Renal cortex interstitium (tissue), 15 donors: ENCODE data around the gene UBE2O. TPM values are rescaled to one million over a fixed set of nuclear protein-coding genes. Genes with fewer than 3 reads are reported as not detected.

Experiments
- DNase-seq, 11 donors: peaks; one replicate each; pipeline ENCODE4 v3.0.0-alpha.2; 2013; ENCODE audit warnings: low read depth in 9 of 11, low spot score in 4 of 11; ENCODE audit errors: extremely low read depth in 1 of 11
- long read RNA-seq, 16 experiments: transcript quantifications; one replicate each; lab custom pipeline, GENCODE V29; 2026
- polyA plus RNA-seq, 3 donors: library from polyadenylated mRNA; unstranded; fragments of 120-200 nt; gene quantifications; one replicate each; pipeline ENCODE4 v1.2.1, GENCODE V29; 2013; ENCODE audit not compliant: insufficient read length in 3 of 3

UBE2O gene
- polyA plus RNA-seq: 10 to 100 TPM; 26.4 to 31.8 (median 28.6) TPM
- long read RNA-seq, donor 1, partial matches to known transcripts: 13 of 13 reads
- long read RNA-seq, donor 1, other reads (novel, unspliced or antisense): 0 of 13 reads
- long read RNA-seq, donor 2, full-length matches to known transcripts: 1 of 1 reads
- long read RNA-seq, donor 2, partial matches to known transcripts: 0 of 1 reads
- long read RNA-seq, donor 2, other reads (novel, unspliced or antisense): 0 of 1 reads
- long read RNA-seq, donor 3, full-length matches to known transcripts: 4 of 4 reads
- long read RNA-seq, donor 3, partial matches to known transcripts: 0 of 4 reads
- long read RNA-seq, donor 3, other reads (novel, unspliced or antisense): 0 of 4 reads
- long read RNA-seq, donor 4, partial matches to known transcripts: 0 of 1 reads
- long read RNA-seq, donor 4, other reads (novel, unspliced or antisense): 0 of 1 reads
- long read RNA-seq, donor 5: 0 reads
- long read RNA-seq, donor 6, partial matches to known transcripts: 5 of 6 reads
- long read RNA-seq, donor 6, other reads (novel, unspliced or antisense): 0 of 6 reads
- long read RNA-seq, donor 7: 0 reads
- long read RNA-seq, donor 8: 0 reads
- long read RNA-seq, donor 9, full-length matches to known transcripts: 2 of 2 reads
- long read RNA-seq, donor 9, partial matches to known transcripts: 0 of 2 reads
- long read RNA-seq, donor 9, other reads (novel, unspliced or antisense): 0 of 2 reads
- long read RNA-seq, donor 10: 0 reads
- long read RNA-seq, donor 11, full-length matches to known transcripts: 1 of 1 reads
- long read RNA-seq, donor 11, partial matches to known transcripts: 0 of 1 reads
- long read RNA-seq, donor 11, other reads (novel, unspliced or antisense): 0 of 1 reads
- long read RNA-seq, donor 12, full-length matches to known transcripts: 2 of 2 reads
- long read RNA-seq, donor 12, partial matches to known transcripts: 0 of 2 reads
- long read RNA-seq, donor 12, other reads (novel, unspliced or antisense): 0 of 2 reads
- long read RNA-seq, donor 13: 0 reads
- long read RNA-seq, donor 14: 0 reads
- long read RNA-seq, donor 15: 0 reads
- long read RNA-seq, donor 16, full-length matches to known transcripts: 3 of 32 reads
- long read RNA-seq, donor 16, partial matches to known transcripts: 29 of 32 reads
- long read RNA-seq, donor 16, other reads (novel, unspliced or antisense): 0 of 32 reads

- DNase-seq: peak; percentile 47 to 82 (median 73)
Observed at GRCh38 chr17:76452660-76453430, at the start of gene UBE2O. Gene UBE2O, minus strand, starts transcription at chr17:76453152. Its CDS starts 11 bp downstream, at chr17:76453141.

GRCh38 chr17:76501827-76502307 is 48.9 kb upstream of the UBE2O start:
- DNase-seq: no peak

DNA sequence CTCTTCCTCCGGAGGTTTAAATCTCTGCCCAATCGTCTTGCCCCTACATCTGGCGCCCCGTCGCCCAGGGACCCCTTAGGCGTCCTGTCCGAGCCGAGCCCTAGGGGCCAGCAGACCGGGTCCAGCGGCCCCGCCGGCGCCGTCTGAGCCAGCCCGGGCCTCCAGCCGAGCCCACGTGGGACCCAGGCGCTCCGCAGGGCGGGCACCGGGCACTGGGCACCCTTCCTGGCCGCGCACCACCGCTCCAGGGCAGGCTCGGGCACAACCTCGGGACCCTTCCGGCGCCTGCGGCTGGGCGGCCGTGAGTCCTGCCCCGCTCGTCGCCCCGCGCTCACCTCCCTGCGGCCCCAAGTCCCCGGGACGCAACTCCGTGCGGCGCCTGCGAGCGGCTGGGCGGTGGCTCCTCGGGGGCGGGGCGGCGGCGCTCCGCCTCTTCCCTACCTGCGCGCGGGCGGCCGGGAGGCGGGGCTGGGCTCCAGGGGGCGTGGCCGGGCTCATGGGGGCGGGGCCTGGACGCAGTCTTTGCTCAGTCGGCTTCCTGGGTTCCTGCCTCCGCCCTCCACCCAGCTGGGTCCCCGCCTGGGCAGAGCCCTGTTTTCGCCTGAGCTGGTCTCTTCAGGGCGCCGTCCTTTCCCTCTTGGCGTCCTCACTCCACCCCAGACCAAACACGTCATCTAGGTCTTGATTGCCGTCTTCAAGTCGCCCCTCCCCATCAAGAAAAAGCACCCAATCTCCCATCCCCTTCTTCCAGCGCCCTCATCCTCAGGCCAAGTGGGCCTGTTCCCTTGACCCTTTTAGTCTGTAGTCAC is 48.3 kb upstream of the UBE2O start, which contains the start of gene RHBDF2:
Gene RHBDF2 (minus strand): TSS at position 406 of the 809 bp plus-strand sequence. CDS start 19,899 bp downstream, outside the sequence.
- DNase-seq: peak in 3 of 11 donors; percentile 60 to 67 (median 63)

GRCh38 chr17:76500747-76501017 is 47.7 kb upstream of the UBE2O start:
- no peak for DNase-seq

DNA sequence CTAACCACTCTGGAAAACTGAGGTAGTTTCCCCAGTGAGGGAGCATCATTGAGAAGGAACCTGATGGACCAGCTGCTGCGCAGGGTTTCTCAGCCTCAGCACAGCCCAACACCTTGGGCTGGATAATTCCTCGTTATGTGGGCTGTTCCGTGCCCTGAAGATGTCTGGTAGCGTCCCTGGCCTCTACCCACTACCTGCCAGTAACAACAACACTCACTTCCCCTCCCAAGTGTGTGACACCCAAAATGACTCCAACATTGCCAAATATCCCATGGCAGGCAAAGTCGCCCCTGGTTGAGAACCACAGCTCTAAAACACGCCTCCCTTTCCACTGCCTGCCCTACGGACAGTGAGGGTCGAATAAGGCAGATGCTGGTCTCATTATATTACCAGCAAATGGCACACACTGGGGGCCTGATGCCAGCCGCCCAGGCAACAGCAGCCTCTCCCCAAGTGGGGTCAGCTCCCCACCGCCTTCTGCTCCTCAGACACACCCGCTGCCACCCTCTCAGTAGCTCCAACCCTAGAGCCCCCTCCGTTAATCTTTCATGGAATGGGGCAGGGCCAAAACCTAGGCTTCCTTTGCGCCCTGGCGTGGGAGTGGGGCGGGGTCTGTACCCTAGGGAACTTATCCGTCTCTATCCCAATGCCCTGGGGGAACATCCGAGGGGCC is 47.3 kb upstream of the UBE2O start:
- DNase-seq: no peak

GRCh38 chr17:76499267-76499667 is 46.3 kb upstream of the UBE2O start:
- no peak for DNase-seq

GRCh38 chr17:76498876-76499251 is 45.9 kb upstream of the UBE2O start:
- no peak for DNase-seq

- DNase-seq: peak in 2 of 11 donors; percentile 59 to 61
Observed at GRCh38 chr17:76497979-76498875, 45.3 kb upstream of the UBE2O start.

DNA sequence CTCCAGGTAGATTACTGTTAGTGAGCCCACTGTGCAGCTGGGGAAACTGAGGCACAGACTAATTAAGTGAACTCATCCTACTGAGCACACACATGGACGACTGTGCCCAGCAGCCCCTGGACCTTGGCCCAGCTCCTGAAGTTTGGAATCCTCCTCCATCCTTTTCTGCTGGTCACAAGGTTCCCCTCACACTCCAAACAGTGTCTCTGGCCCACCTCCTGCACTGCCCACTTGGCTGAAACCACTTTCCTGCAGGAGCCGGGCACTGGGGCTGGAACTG is 44.7 kb upstream of the UBE2O start:
- DNase-seq: no peak

DNA sequence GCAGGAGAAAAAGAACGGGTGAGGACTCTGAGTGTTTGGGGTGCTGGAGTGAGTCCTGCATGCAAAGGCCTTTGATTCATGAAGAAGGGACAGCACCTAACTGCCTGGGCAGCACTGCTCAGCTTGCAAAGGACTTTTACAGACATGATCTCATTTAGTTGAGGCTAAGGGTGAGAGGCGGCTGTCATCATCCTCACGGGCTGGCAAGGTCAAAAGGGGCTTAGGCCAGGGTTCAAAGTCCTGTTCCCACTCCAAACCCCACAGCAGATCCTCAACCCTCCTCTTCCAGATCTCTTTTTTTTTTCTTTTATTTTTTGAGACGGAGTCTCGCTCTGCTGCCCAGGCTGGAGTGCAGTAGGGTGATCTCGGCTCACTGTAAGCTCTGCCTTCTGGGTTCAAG is 43.5 kb upstream of the UBE2O start:
- no peak for DNase-seq

DNA sequence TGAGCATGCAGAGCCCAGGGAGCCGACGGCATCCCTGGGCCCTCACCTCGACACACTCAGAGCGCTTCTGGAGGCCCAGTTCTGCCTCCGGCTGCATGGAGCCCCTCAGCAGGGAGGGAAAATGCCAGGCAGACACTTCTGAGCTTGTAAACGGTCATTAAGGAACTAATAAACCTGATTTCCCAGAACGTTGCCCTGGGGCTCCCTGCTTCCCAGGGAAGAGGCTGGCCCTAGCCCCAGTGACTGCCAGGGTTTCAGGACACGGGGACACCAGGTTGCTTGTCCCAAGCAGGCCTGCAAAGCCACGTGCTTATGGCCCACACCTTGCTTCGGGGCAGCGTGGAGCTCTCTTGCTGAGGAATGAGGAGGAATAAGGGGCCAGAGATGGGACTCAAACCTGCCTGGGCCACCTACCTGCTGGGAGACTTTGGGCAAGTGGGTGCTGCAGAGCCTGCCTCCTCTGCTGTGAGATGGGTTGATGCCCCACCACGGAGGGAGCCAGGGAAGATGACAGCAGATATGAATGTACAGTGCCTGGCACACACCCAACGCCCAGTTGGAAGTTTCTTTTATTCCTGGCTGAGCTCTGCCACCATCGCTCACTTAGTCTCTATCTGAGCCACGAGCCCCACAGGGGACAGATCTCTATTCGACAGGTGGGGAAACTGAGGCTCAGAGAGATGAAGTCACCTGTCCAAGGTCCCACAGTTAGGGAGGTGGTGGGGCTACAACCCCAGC is 42.9 kb upstream of the UBE2O start:
- no peak for DNase-seq

GRCh38 chr17:76493505-76494167 is 40.7 kb upstream of the UBE2O start:
- no peak for DNase-seq

- no peak for DNase-seq
Observed at GRCh38 chr17:76492989-76493501, 40.1 kb upstream of the UBE2O start.

DNA sequence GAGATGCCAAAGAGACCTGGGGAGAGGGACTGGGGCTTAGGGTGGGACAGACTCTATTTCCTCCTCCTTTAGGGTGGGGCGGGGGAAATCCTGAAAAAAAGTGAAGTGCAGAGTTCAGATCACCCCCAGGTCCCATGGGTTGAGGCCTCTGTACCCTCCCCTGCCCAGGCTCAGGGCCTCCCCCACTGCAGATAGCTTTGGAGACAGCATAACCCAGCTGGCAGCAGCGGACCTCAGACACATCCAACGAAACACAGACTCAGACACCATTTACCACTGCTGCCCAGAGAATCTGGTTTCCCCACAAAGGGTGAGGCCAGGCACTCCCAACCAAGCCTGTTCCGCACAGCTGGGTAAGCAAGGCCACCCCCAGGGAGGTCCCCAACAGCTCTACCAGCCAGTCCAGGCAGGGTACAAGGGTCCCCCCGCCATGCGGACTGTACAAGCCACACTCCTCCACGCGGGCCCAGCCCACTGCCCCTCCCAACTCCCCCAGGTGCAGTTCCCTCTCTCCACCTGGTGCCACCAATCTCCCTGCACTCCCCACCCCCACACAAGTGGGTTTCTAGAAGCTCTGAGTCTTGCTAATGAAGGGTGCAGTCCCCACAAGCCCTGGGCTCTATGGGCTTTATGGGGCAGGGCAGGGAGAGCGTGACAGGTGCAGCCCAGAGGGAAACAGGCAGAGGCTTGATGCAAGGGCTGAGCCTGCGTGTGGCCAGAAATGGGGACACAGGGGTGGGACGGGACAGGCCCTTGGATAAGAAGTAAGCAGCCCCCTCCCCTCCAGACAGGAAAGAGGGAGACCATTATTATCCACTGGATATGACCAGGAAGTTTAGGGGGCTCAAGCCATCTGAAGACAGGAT is 39.4 kb upstream of the UBE2O start:
- no peak for DNase-seq
